ENCODE measurements around the gene RNF20. TPM values are rescaled to one million over a fixed set of nuclear protein-coding genes. Genes with fewer than 3 reads are reported as not detected.

Gene RNF20
- total and polyA plus RNA-seq, 10 of the 15 experiments (the other 5 are each of a cell fraction or from before 2014, with no cell fraction given): 7.5 to 38.9 (median 26.7) TPM

DNA sequence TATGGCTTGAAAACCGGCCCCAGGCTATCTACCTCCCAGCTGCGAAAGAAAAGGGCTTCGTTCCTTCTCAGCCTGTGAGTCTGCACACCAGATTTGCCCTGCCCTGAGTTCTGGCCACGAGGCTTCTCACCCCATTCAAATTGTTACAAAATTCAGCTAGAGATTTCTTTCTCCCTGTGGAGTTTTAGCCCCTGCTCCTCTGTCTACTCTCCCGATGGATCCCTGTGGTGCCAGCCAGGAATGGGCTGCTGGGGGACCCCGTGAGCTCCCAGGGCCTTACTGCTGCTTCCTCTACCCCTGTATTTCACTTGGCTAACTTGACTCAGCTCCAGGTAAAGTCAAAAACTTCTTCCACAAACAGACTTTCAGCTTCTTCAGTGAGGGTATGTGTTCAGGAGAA, 9.3 kb upstream of the RNF20 start:
- ChIA-PET RAD21 (ENCODE audit: unreplicated experiment) (no interaction called here), SMC1A (ENCODE audit: uncharacterized antibody, unreplicated experiment) (no interaction called here), CTCF (interaction anchor here (1.7 to 16.7 kb wide), 2 partner anchors 9 to 64 kb away, joined by 4 to 228 read pairs; no protein-coding TSS in a partner anchor), POLR2A (interaction anchor here (0.6 kb wide), 1 partner anchor 378 kb away, joined by 3 read pairs; no protein-coding TSS in a partner anchor)
- H3K4me1 ChIP-seq (ENCODE audit: control insufficient read depth, insufficient read depth, low read length): no peaks in the 10 kb centered on the region
- no peak overlapping the region for H2AFZ ChIP-seq (ENCODE audit: control insufficient read depth, low read depth, low read length)
- no peaks in the 10 kb centered on the region for H4K20me1 ChIP-seq (ENCODE audit: control insufficient read depth, insufficient read depth)
- no peaks in the 10 kb centered on the region for H3K79me2 ChIP-seq (ENCODE audit: control insufficient read depth, insufficient read depth, low read length)
- no peak overlapping the region for H3K9ac ChIP-seq (ENCODE audit: control insufficient read depth, insufficient read depth, low read length)
- H3K9me3 ChIP-seq (replicated peaks; ENCODE audit: control insufficient read depth, insufficient read depth, low read length): no peaks in the 10 kb centered on the region
- no peak for DNase-seq (ENCODE audit: low read depth, low spot score)
- no peak overlapping the region for H3K4me3 ChIP-seq
- 30% methylated on average over 6 of the region's 6 CpGs for WGBS (ENCODE audit: insufficient coverage, insufficient replicate concordance, low lambda C conversion rate, missing lambda C conversion rate)
- in situ Hi-C loops (cut with MboI): no loop called here
- H3K36me3 ChIP-seq (ENCODE audit: control insufficient read depth in 2 of 2, insufficient read depth in 2 of 2, low read length in 1 of 2): no peaks in the 10 kb centered on the region
- no peak overlapping the region for H3K27ac ChIP-seq (ENCODE audit: control insufficient read depth, insufficient read depth)
- FAIRE-seq: no peak
- H3K27me3 ChIP-seq (replicated peaks in 1 of 2; ENCODE audit: control insufficient read depth in 2 of 2, insufficient read depth in 2 of 2, low read length in 1 of 2): no peaks in the 10 kb centered on the region
- BruUV-seq (replicated peaks): no TSS peak
- no peak for ATAC-seq
- intact Hi-C loops (cut with micrococcal nuclease; ENCODE audit: unreplicated experiment): no loop called here
- H3K4me2 ChIP-seq (ENCODE audit: control insufficient read depth, insufficient read depth): no peak overlapping the region
- TF ChIP-seq YBX1 (IDR thresholded peaks at IDR 0.05) (no peak), SUPT20H (IDR thresholded peaks at IDR 0.05; ENCODE audit: borderline replicate concordance, control insufficient read depth, low read depth, low read length) (no peak), JUNB (IDR thresholded peaks at IDR 0.05) (no peak), CREB1 (IDR thresholded peaks at IDR 0.05; ENCODE audit: low read depth) (no peak), PML (IDR thresholded peaks at IDR 0.05; ENCODE audit: low read length) (no peak), SPI1 (IDR thresholded peaks at IDR 0.05; ENCODE audit: borderline replicate concordance, insufficient read depth, low read depth, low read length) (no peak), STAT3 (IDR thresholded peaks at IDR 0.05; ENCODE audit: low read depth, low read length) (no peak), E2F4 (IDR thresholded peaks at IDR 0.05; ENCODE audit: low read depth, low read length) (no peak), ZBED1 (IDR thresholded peaks at IDR 0.05; ENCODE audit: borderline replicate concordance) (no peak), RBBP5 (conservative IDR thresholded peaks at IDR 0.05) (no peak), ZNF217 (IDR thresholded peaks at IDR 0.05) (no peak), MXI1 (IDR thresholded peaks at IDR 0.05; ENCODE audit: low read depth, low read length) (no peak), WRNIP1 (IDR thresholded peaks at IDR 0.05; ENCODE audit: borderline replicate concordance, low read depth, low read length) (no peak), BRCA1 (IDR thresholded peaks at IDR 0.05; ENCODE audit: low read depth, low read length) (no peak), ZNF622 (IDR thresholded peaks at IDR 0.05) (no peak)
- TF ChIP-seq, protein P1, sequence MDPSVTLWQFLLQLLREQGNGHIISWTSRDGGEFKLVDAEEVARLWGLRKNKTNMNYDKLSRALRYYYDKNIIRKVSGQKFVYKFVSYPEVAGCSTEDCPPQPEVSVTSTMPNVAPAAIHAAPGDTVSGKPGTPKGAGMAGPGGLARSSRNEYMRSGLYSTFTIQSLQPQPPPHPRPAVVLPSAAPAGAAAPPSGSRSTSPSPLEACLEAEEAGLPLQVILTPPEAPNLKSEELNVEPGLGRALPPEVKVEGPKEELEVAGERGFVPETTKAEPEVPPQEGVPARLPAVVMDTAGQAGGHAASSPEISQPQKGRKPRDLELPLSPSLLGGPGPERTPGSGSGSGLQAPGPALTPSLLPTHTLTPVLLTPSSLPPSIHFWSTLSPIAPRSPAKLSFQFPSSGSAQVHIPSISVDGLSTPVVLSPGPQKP (IDR thresholded peaks at IDR 0.05; ENCODE audit: low read depth, low read length): no peak
- TF ChIP-seq, protein P2, sequence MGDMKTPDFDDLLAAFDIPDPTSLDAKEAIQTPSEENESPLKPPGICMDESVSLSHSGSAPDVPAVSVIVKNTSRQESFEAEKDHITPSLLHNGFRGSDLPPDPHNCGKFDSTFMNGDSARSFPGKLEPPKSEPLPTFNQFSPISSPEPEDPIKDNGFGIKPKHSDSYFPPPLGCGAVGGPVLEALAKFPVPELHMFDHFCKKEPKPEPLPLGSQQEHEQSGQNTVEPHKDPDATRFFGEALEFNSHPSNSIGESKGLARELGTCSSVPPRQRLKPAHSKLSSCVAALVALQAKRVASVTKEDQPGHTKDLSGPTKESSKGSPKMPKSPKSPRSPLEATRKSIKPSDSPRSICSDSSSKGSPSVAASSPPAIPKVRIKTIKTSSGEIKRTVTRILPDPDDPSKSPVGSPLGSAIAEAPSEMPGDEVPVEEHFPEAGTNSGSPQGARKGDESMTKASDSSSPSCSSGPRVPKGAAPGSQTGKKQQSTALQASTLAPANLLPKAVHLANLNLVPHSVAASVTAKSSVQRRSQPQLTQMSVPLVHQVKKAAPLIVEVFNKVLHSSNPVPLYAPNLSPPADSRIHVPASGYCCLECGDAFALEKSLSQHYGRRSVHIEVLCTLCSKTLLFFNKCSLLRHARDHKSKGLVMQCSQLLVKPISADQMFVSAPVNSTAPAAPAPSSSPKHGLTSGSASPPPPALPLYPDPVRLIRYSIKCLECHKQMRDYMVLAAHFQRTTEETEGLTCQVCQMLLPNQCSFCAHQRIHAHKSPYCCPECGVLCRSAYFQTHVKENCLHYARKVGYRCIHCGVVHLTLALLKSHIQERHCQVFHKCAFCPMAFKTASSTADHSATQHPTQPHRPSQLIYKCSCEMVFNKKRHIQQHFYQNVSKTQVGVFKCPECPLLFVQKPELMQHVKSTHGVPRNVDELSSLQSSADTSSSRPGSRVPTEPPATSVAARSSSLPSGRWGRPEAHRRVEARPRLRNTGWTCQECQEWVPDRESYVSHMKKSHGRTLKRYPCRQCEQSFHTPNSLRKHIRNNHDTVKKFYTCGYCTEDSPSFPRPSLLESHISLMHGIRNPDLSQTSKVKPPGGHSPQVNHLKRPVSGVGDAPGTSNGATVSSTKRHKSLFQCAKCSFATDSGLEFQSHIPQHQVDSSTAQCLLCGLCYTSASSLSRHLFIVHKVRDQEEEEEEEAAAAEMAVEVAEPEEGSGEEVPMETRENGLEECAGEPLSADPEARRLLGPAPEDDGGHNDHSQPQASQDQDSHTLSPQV (IDR thresholded peaks at IDR 0.05): no peak
- TF ChIP-seq, protein P3, sequence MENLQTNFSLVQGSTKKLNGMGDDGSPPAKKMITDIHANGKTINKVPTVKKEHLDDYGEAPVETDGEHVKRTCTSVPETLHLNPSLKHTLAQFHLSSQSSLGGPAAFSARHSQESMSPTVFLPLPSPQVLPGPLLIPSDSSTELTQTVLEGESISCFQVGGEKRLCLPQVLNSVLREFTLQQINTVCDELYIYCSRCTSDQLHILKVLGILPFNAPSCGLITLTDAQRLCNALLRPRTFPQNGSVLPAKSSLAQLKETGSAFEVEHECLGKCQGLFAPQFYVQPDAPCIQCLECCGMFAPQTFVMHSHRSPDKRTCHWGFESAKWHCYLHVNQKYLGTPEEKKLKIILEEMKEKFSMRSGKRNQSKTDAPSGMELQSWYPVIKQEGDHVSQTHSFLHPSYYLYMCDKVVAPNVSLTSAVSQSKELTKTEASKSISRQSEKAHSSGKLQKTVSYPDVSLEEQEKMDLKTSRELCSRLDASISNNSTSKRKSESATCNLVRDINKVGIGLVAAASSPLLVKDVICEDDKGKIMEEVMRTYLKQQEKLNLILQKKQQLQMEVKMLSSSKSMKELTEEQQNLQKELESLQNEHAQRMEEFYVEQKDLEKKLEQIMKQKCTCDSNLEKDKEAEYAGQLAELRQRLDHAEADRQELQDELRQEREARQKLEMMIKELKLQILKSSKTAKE (IDR thresholded peaks at IDR 0.05; ENCODE audit: low read depth, poor library complexity, severe bottlenecking): no peak

Data from GM12878 (cell line).